ENCODE data around the gene CDYL2.

The CDYL2 gene

DNA sequence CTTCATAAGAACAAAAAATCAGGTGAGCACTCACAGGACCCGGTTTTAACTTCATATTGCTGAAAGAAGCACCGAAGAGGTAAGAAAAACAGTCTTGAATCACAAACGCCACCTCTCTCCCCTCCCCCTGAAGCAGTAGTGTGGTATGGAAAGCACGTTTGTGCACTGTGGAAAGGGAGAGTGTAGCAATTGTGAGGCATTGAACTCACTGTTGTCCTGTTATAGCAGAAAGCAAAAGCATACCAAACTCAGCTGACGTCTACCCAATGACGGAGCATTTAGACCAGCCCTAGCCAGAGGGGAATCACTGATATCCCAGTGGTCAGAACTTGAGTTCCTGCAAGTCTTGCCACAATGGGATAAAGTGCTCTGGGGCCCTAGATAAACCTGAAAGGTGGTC lies 164.8 kb downstream of the CDYL2 start:
- in situ Hi-C loops (cut with MboI; ENCODE audit: low sequenced_read_pairs, unreplicated experiment) = no loop called here
- DNase-seq (ENCODE audit: low spot score) = no peak
- no peak for TF ChIP-seq CTCF (IDR thresholded peaks at IDR 0.05; ENCODE audit: borderline replicate concordance, control extremely low read depth, extremely low read depth, insufficient read depth, missing control alignments)

DNA sequence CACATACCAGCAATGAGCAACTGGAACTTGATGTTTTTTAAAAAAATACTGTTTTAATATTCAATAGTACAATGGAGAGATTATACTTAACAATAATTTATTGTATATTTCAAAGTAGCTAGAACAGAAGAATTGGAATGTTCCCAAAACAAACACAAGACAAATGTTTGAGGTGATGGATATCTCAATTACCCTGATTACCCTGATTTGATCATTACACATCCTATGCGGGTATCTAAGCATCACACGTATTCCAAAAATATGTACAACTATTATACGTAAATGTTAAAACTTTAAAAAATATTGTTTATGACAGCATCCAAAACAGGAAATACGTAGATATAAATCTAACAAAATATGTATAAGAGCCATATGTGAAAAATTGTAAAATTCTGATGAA lies 166.8 kb downstream of the CDYL2 start:
- DNase-seq (ENCODE audit: low spot score) = no peak
- no peak for TF ChIP-seq CTCF (IDR thresholded peaks at IDR 0.05; ENCODE audit: borderline replicate concordance, control extremely low read depth, extremely low read depth, insufficient read depth, missing control alignments)
- in situ Hi-C loops (cut with MboI; ENCODE audit: low sequenced_read_pairs, unreplicated experiment) = no loop called here

- no peak for TF ChIP-seq CTCF (IDR thresholded peaks at IDR 0.05; ENCODE audit: borderline replicate concordance, control extremely low read depth, extremely low read depth, insufficient read depth, missing control alignments)
- in situ Hi-C loops (cut with MboI; ENCODE audit: low sequenced_read_pairs, unreplicated experiment) = no loop called here
- DNase-seq (ENCODE audit: low spot score) = no peak
Measured at GRCh38 chr16:80631581-80631980, 172.8 kb downstream of the CDYL2 start.

DNA sequence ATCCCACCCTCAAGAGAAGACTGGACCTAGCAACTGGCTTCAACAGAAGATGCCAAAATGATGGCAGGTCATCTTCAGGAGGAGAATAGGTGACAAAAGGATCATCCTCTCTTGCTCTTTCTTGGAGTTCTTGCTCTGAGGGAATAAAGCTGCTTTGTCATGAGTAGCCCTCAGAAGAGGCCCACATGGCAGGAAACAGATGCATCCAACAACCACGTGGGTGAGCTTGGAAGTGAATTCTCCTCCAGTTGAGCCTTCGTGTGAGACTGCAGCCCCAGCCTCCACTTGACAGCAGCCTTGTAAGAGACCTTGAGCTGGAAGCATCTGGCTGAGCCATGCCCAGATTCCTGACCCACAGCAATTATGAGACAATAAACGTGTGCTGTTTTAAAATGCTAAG lies 176.1 kb downstream of the CDYL2 start:
- DNase-seq (ENCODE audit: low spot score) = peak; percentile 1
- TF ChIP-seq CTCF (IDR thresholded peaks at IDR 0.05; ENCODE audit: borderline replicate concordance, control extremely low read depth, extremely low read depth, insufficient read depth, missing control alignments) = no peak
- in situ Hi-C loops (cut with MboI; ENCODE audit: low sequenced_read_pairs, unreplicated experiment) = no loop called here

DNA sequence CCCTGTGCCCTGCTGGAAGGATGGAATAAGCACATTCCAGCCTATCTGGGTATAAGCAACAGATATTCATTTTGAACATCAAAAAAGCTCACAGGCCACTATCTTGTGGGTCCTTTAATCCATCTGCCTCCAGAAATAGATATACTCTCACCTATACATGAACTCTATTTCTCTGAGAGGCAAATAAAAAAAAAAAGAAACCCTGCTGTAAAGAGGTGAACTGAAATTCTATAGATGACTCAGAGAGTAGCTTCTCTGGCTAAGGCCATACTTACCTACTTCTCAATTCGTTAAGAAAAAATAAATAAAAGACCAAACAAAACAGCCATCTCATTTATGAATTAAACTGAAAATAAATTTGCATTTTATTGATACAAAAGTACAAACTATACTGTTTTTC lies 177.3 kb downstream of the CDYL2 start:
- no peak for TF ChIP-seq CTCF (IDR thresholded peaks at IDR 0.05; ENCODE audit: borderline replicate concordance, control extremely low read depth, extremely low read depth, insufficient read depth, missing control alignments)
- in situ Hi-C loops (cut with MboI; ENCODE audit: low sequenced_read_pairs, unreplicated experiment) = no loop called here
- peak; percentile 73 for DNase-seq (ENCODE audit: low spot score)

DNA sequence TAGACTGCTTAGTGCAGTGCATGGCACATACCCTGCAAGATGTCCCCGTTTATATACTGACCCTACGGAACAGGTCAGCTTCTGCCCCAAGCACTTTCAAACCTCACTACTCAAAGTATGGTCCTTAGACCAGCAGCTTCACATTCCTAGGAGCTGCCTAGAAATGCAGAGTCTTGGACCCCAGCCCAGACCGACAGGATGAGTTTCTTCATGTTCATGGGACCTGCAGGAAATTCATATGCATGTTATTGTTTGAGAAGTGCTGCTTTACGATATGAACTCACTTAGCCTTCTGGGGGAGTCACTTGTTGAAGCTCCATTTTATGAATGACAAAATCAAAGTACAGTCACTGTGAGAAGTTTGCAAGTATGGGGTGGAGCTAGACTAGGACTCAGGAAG lies 181.0 kb downstream of the CDYL2 start:
- in situ Hi-C loops (cut with MboI; ENCODE audit: low sequenced_read_pairs, unreplicated experiment) = no loop called here
- no peak for TF ChIP-seq CTCF (IDR thresholded peaks at IDR 0.05; ENCODE audit: borderline replicate concordance, control extremely low read depth, extremely low read depth, insufficient read depth, missing control alignments)
- DNase-seq (ENCODE audit: low spot score) = no peak

- in situ Hi-C loops (cut with MboI; ENCODE audit: low sequenced_read_pairs, unreplicated experiment) = no loop called here
- TF ChIP-seq CTCF (IDR thresholded peaks at IDR 0.05; ENCODE audit: borderline replicate concordance, control extremely low read depth, extremely low read depth, insufficient read depth, missing control alignments) = no peak
- no peak for DNase-seq (ENCODE audit: low spot score)
Measured at GRCh38 chr16:80622007-80622406, 182.4 kb downstream of the CDYL2 start.

Data from GM13976 (cell line).